ENCODE results near the gene PTPRN2. TPM values are rescaled to one million over a fixed set of nuclear protein-coding genes. Genes with fewer than 3 reads are reported as not detected.

Gene PTPRN2
- total RNA-seq, 1 experiment from 2014 or later, result 1.1 TPM

DNA sequence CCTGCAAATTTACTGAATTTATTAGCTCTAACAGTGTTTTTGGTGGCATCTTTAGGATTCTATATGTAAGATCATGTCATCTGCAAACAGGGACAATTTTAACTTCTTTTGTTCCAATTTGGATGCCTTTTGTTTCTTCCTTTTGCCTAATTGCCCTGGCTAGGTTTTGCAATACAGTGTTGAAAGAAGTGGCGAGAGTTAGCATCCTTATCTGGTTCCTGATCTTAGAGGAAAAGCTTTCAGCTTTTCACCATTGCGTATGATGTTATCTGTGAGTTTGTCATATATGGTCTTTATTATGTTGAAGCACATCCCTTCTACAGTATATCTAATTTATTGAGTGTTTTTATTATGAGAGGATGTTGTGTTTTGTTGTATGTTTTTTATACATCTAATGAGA, 301.4 kb downstream of the PTPRN2 start:
- TF ChIP-seq, protein P1, sequence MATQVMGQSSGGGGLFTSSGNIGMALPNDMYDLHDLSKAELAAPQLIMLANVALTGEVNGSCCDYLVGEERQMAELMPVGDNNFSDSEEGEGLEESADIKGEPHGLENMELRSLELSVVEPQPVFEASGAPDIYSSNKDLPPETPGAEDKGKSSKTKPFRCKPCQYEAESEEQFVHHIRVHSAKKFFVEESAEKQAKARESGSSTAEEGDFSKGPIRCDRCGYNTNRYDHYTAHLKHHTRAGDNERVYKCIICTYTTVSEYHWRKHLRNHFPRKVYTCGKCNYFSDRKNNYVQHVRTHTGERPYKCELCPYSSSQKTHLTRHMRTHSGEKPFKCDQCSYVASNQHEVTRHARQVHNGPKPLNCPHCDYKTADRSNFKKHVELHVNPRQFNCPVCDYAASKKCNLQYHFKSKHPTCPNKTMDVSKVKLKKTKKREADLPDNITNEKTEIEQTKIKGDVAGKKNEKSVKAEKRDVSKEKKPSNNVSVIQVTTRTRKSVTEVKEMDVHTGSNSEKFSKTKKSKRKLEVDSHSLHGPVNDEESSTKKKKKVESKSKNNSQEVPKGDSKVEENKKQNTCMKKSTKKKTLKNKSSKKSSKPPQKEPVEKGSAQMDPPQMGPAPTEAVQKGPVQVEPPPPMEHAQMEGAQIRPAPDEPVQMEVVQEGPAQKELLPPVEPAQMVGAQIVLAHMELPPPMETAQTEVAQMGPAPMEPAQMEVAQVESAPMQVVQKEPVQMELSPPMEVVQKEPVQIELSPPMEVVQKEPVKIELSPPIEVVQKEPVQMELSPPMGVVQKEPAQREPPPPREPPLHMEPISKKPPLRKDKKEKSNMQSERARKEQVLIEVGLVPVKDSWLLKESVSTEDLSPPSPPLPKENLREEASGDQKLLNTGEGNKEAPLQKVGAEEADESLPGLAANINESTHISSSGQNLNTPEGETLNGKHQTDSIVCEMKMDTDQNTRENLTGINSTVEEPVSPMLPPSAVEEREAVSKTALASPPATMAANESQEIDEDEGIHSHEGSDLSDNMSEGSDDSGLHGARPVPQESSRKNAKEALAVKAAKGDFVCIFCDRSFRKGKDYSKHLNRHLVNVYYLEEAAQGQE (IDR thresholded peaks at IDR 0.05; ENCODE audit: insufficient read depth in 1 of 2, low read depth in 2 of 2, low read length in 1 of 2), result no peak
- no peak for TF ChIP-seq POLR2AphosphoS5 (IDR thresholded peaks at IDR 0.05; ENCODE audit: low read depth, low read length)
- TF ChIP-seq, protein P2, sequence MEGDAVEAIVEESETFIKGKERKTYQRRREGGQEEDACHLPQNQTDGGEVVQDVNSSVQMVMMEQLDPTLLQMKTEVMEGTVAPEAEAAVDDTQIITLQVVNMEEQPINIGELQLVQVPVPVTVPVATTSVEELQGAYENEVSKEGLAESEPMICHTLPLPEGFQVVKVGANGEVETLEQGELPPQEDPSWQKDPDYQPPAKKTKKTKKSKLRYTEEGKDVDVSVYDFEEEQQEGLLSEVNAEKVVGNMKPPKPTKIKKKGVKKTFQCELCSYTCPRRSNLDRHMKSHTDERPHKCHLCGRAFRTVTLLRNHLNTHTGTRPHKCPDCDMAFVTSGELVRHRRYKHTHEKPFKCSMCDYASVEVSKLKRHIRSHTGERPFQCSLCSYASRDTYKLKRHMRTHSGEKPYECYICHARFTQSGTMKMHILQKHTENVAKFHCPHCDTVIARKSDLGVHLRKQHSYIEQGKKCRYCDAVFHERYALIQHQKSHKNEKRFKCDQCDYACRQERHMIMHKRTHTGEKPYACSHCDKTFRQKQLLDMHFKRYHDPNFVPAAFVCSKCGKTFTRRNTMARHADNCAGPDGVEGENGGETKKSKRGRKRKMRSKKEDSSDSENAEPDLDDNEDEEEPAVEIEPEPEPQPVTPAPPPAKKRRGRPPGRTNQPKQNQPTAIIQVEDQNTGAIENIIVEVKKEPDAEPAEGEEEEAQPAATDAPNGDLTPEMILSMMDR (IDR thresholded peaks at IDR 0.05), result no peak
- POLR2A ChIA-PET, result no interaction called here
- H3K4me3 ChIP-seq (ENCODE audit: low read depth in 2 of 2, low read length in 2 of 2), result no peak overlapping the region
- no TSS peak for BruUV-seq (replicated peaks)
- in situ Hi-C loops (cut with HindIII; ENCODE audit: low pct_unique_long_range_greater_than_20kb, low sequenced_read_pairs), result no loop called here
- intact Hi-C loops (cut with micrococcal nuclease; ENCODE audit: unreplicated experiment), result no loop called here
- ATAC-seq, result no peak
- peaks cover 7% of the 10 kb centered on the region for H3K9me3 ChIP-seq (ENCODE audit: control insufficient read depth, insufficient read depth, low read depth, low read length)
- no peak overlapping the region for H3K27ac ChIP-seq (ENCODE audit: low read length)
- no peak for DNase-seq (ENCODE audit: low read depth, low spot score)
- no peaks in the 10 kb centered on the region for H3K4me1 ChIP-seq (ENCODE audit: control insufficient read depth, insufficient read depth, low read length)
- H3K36me3 ChIP-seq (ENCODE audit: control insufficient read depth, insufficient read depth, low read length), result no peaks in the 10 kb centered on the region
- CTCF ChIA-PET, result no interaction called here
- H3K27me3 ChIP-seq (ENCODE audit: control insufficient read depth, insufficient read depth, low read length), result 0 out of 2 replicates have a peak, but pooled peaks cover 6% of the 10 kb centered on the region

DNA sequence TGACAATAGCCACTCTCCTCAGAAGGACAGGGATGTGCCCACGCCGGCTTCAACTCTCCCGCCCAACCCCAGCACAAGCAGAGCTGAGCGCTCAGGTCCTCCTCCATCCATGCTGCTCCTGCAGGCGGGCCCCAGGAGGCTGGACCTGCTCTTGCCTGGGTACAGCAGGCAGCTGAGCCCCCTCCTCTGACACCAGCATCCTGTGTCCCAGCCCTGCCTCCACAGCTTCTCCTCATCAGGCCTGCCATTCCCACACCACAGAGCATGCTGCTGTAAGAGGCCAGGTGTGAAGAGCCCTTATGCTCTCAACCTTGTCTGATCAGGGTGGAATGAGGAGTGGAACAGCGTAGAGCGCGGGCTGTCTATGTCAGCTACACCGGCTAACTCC, 302.2 kb downstream of the PTPRN2 start:
- Histone ChIP-seq H3K4me1 (ENCODE audit: control insufficient read depth, insufficient read depth, low read length) (no peaks in the 10 kb centered on the region), H3K36me3 (ENCODE audit: control insufficient read depth, insufficient read depth, low read length) (no peaks in the 10 kb centered on the region), H3K4me3 (ENCODE audit: low read depth in 2 of 2, low read length in 2 of 2) (no peak overlapping the region), H3K27me3 (ENCODE audit: control insufficient read depth, insufficient read depth, low read length) (0 out of 2 replicates have a peak, but pooled peaks cover 6% of the 10 kb centered on the region), H3K9me3 (ENCODE audit: control insufficient read depth, insufficient read depth, low read depth, low read length) (peaks cover 7% of the 10 kb centered on the region), H3K27ac (ENCODE audit: low read length) (no peak overlapping the region)
- in situ Hi-C loops (cut with HindIII; ENCODE audit: low pct_unique_long_range_greater_than_20kb, low sequenced_read_pairs) (no loop called here), intact Hi-C loops (cut with micrococcal nuclease; ENCODE audit: unreplicated experiment) (no loop called here)
- ATAC-seq (no peak), DNase-seq (ENCODE audit: low read depth, low spot score) (no peak)
- POLR2A ChIA-PET, result no interaction called here
- CTCF ChIA-PET, result no interaction called here
- TF ChIP-seq POLR2AphosphoS5 (IDR thresholded peaks at IDR 0.05; ENCODE audit: low read depth, low read length) (no peak), TCF7L2 (IDR thresholded peaks at IDR 0.05; ENCODE audit: low read depth, low read length) (no peak), SIN3A (IDR thresholded peaks at IDR 0.05; ENCODE audit: borderline replicate concordance, insufficient read depth, low read depth, low read length) (no peak)
- TF ChIP-seq, protein P1 (IDR thresholded peaks at IDR 0.05; ENCODE audit: insufficient read depth in 1 of 2, low read depth in 2 of 2, low read length in 1 of 2), result no peak
- TF ChIP-seq, protein P2 (IDR thresholded peaks at IDR 0.05), result no peak
- no TSS peak for BruUV-seq (replicated peaks)
